Retinal pigment epithelial cell (primary cell): ENCODE results near the gene NKD2.

Experiments
- DNase-seq: peaks from one replicate; pipeline ENCODE4 v3.0.0-alpha.2; 2010; ENCODE audit warnings: low read depth
- H3K4me3 ChIP-seq: 2 replicates; pipeline ENCODE4 v1.5.1; 2011; ENCODE audit warnings: mild to moderate bottlenecking, low read length, control low read depth, moderate library complexity
- TF ChIP-seq, protein P1 (sequence below): conservative IDR thresholded peaks from 2 replicates; pipeline ENCODE4 v1.5.1; 2011; ENCODE audit warnings: low read depth, low read length, control low read depth, inconsistent platforms

NKD2 gene

DNA sequence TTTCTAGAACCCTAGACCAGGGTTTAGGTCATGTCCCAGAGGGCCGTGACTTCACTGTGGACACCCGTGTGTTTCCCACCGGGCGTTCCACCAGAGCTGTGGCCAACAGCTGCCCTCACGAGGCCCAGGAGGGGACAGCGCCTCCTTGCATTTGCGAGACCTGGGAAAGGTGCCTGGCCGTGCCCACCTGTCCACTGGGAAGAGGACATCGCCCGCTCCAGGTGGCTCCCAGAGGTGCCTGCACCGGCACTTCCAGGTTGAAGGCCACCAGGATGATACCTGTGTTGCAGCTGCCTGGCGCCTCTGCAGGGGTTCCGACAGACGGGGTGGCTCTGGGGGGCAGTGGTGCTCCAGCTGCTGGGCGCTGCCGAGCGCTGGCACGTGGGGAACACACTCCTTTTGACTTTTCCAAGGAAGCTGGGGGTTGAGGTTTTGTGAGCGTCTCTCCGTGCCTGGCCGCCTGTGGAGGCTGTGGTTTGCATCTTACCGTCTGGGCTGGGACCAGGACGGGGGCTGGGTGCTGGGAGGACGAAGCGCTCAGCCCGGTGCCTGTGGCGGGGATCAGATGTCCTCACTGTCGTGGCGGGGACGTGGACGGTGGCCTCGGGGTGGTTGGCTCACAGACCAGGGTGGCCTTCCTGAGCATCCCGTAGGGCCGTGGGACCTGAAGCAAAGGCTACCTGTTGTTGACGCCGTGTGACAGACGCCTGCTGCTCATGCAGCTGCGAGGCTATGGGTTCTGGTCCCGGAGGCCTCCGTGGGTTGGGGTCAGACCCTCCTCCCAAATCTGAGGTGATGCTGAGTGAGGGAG is 19.2 kb downstream of the NKD2 start:
- DNase-seq = no peak
- TF ChIP-seq, protein P1, sequence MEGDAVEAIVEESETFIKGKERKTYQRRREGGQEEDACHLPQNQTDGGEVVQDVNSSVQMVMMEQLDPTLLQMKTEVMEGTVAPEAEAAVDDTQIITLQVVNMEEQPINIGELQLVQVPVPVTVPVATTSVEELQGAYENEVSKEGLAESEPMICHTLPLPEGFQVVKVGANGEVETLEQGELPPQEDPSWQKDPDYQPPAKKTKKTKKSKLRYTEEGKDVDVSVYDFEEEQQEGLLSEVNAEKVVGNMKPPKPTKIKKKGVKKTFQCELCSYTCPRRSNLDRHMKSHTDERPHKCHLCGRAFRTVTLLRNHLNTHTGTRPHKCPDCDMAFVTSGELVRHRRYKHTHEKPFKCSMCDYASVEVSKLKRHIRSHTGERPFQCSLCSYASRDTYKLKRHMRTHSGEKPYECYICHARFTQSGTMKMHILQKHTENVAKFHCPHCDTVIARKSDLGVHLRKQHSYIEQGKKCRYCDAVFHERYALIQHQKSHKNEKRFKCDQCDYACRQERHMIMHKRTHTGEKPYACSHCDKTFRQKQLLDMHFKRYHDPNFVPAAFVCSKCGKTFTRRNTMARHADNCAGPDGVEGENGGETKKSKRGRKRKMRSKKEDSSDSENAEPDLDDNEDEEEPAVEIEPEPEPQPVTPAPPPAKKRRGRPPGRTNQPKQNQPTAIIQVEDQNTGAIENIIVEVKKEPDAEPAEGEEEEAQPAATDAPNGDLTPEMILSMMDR = no peak
- H3K4me3 ChIP-seq = no peak overlapping the region

DNA sequence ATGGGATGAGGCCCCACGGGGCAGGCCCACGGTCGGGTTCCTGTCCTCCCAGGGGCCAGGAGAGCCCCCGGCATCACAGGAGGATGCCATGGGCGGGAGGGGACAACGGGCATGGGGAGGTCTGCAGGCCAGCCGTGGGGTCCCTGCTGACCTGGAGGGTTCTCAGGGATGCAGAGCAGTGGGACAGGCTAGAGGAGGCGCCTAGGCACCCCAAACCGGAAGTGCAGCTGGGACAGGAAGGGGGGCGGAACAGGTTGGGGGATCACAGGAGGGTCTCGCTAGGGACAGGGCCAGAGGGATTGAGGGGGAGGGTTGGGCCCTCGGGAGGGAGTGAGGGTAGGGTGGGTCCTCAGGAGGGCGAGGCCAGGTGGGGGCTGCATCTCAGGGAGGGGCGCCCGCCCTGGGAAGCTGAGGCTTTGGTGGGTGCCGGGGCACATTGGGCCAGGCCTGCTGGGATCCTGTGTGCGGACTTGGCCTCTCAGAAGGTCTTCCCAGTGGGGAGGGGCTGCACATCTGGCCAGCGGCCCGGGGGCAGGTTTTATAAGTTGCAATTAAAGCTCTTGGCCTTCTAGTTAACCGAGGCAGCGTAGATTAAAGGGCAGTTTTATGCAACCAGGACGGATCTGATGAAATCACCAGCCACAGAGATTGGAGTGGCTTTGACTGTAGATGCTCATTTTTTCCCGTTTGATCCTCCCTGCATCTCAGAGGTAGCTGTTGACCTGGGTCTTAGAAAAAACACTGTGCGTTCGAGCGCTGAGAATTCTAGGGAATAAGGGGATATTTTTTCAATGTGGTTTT is 20.1 kb downstream of the NKD2 start:
- H3K4me3 ChIP-seq = no peak overlapping the region
- DNase-seq = no peak
- TF ChIP-seq, protein P1 = no peak

DNA sequence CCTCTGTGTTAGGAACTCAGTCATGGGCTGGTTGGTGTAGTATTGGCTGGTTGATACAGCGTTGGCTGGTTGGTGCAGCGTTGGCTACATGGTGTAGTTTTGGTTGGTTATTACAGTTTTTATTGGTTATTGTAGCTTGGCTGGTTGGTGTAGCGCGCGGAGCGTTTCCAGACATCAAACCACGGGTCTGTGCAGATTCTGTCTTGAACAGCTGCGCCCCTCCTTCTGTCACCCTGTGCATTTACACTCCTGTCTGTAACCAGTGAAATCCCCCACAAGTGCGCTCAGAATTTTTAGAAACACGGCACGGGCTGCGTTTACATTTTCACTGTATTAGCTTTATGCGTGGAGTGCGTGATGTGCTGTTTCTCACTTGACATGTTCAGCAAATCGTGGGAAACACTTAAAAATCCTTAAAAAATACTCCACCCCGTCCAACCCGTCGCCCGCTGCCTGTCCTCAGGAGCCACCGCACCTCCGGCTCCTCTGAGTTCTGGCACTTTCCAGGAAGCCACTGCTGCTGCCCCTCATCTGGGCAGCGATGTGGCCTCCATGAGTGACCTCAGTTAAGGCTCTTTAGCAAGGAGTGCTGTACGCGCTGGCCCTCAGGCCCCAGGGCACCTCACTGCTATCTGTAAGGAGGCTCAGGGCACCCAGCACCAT is 20.8 kb downstream of the NKD2 start:
- DNase-seq = no peak
- H3K4me3 ChIP-seq = no peak overlapping the region
- TF ChIP-seq, protein P1 = no peak

DNA sequence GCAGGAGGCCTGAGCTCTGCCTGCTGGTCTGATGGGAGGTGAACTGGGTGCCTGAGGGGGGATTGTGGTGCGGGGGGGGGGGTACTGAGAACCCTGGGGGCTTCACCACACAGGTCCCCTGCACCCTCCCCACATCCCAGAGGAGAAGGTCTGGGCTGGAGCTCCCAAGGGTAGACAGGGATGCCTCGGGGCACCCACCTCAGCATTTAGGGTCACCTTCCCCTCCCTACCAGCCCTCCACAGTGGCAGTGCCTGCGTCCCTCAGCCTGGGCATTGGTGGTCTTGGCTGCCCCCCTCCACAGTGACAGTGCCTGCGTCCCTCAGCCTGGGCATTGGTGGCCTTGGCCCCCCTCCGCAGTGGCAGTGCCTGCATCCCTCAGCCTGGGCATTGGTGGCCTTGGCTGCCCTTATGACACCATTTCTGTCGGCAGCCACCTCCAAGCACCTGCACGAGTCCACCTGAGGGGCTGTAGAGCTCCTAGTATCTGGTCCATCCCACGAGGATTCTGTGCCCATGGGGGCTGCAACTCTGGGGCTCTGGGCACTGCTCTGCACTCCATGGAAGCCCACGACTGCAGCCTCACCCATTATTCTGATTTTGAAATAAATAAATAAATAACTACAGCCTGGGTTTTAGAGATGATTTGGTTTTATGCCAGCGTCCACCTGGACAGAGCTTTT is 21.5 kb downstream of the NKD2 start:
- no peak overlapping the region for H3K4me3 ChIP-seq
- TF ChIP-seq, protein P1 = no peak
- no peak for DNase-seq

DNA sequence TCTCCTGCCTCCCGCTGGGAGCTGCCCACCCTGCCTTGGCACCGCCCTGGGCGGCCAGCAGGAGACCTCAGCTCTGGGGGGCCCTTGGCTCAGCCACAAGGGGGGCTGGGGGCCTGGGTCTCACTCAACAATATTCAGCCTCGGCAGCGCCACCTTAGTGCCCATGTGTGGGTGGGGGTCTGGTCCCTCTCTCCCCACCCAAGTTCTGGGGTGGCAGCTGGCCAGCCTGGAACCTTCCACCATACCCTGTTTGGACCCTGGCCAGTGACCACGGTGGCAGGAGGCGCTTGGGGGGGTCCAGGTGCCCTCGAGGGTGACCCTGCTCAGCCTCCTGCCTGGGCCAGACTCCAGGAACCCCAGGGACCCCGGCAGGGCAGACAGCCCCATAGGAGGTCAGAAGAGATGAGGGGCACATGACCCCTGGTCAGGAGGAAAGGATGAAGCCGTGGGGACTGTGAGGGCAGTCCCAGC is 22.2 kb downstream of the NKD2 start:
- no peak overlapping the region for H3K4me3 ChIP-seq
- no peak for DNase-seq
- TF ChIP-seq, protein P1 = no peak

DNA sequence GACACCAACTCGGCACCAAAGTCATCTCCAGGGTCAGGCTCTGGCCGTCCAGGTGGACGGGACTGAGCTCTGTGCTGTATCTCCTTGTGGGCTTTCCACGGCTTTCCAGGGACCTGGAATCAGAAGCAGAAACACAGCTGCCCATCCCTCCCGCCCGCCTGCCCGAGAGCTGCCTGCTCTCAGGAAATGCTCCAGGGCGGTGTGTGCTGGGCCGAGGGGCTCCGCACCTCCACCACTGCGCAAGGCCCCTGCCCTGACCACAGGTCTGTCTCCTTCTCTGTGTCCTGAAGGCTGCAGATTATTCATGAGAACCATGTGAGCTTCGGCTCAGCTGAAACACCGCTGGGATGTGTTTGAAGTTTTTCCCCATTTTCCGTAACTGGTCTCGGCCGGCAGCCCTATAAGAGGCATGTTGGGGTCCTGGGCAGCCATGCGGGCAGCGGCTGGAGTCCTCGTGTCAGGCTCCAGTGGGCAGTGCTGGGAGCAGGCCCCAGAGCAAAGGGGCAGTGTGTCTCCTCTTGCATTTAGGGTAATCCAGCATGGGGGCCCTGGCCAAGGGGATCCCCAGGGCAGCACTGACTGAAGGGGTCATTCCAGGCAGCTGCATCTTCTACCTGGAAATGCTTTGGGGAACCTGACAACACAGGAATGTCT is 22.8 kb downstream of the NKD2 start:
- TF ChIP-seq, protein P1 = no peak
- no peak for DNase-seq
- H3K4me3 ChIP-seq = no peak overlapping the region
